Tibial artery (tissue), 4 donors: ENCODE results near the gene EDEM1.

Source experiments
- DNase-seq, 2 donors: peaks; one replicate each; pipeline ENCODE4 v3.0.0-alpha.2; 2019
- H3K27ac ChIP-seq, 2 donors: fragments of 200-600 bp; sonication (generic) in 1 of 2; 1 replicate in 1 of 2; 2 replicates in 1 of 2; pipeline ENCODE4 v1.5.1; 2018 to 2019; ENCODE audit warnings: mild to moderate bottlenecking in 1 of 2
- H3K27me3 ChIP-seq, 2 donors: fragments of 200-600 bp; sonication (generic) in 1 of 2; one replicate each; pipeline versions ENCODE4 v1.5.1 to v1.6.0; 2016 to 2019
- H3K36me3 ChIP-seq, 3 donors: fragments of 200-600 bp; sonication (generic) in 2 of 3; one replicate each; pipeline ENCODE4 v1.5.1; 2016 to 2019; ENCODE audit warnings: mild to moderate bottlenecking in 2 of 3
- H3K4me1 ChIP-seq, 4 donors: fragments of 200-600 bp; sonication (generic) in 2 of 4; 1 replicate in 3 of 4; 2 replicates in 1 of 4; pipeline ENCODE4 v1.5.1; 2016 to 2019
- H3K4me3 ChIP-seq, 2 donors: fragments of 200-600 bp; sonication (generic) in 1 of 2; 1 replicate in 1 of 2; 2 replicates in 1 of 2; pipeline ENCODE4 v1.5.1; 2018 to 2019; ENCODE audit warnings: mild to moderate bottlenecking in 2 of 2
- H3K9me3 ChIP-seq, 3 donors: fragments of 200-600 bp; sonication (generic) in 1 of 3; one replicate each; pipeline ENCODE4 v1.5.1; 2016 to 2019
- intact Hi-C: fragments of 100-400 bp; cut with DNase I; formaldehyde crosslinking; loops from one replicate; pipeline ENCODE4 v1.15.0; 2023; ENCODE audit warnings: low total_unique reads
- TF ChIP-seq, protein P1 (sequence below), 2 experiments: fragments of 200-600 bp in 1 of 2; fragments of 450-650 bp in 1 of 2; IDR thresholded peaks; one replicate each; pipeline ENCODE4 v1.5.1; 2017 to 2019; ENCODE audit warnings: antibody characterized with exemption in 2 of 2, mild to moderate bottlenecking in 1 of 2, moderate library complexity in 1 of 2

Gene EDEM1

DNA sequence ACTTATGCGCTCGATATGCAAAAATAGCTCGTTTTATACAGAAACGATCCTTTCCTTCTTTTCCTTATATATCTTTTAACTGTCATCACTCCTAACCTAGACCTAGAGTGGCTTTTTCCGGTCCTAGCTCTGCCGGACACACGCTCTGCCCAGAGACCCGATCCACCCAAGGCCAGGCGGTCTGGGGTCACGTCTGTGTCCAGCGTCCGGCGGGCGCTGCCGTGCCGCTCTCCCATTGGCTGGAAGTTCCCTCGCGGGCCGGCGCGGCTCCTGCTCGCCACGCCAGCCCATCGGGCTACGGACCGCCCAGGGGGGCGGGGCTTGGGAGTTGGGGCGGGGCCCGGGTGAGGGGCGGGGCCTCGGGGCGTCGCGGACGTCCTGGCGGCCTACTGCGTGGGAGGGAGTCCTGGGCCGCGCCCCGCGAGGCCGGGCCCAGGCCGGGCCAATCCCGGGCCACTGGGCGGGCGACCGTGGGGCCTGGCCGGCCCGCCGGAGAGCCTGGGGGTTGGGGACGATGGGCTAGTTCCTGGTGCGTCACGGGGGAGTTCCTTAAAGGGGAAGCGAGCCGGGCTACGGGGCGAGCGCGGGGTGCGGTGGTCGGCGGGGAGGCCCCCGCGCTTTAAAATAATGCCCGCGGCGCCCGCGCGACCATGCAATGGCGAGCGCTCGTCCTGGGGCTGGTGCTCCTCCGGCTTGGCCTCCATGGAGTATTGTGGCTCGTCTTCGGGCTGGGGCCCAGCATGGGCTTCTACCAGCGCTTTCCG lies at the start of gene EDEM1:
EDEM1 (plus strand) TSS at position 552 of the 764 bp plus-strand sequence; CDS start at position 651, 99 bp downstream.
- TF ChIP-seq, protein P1, sequence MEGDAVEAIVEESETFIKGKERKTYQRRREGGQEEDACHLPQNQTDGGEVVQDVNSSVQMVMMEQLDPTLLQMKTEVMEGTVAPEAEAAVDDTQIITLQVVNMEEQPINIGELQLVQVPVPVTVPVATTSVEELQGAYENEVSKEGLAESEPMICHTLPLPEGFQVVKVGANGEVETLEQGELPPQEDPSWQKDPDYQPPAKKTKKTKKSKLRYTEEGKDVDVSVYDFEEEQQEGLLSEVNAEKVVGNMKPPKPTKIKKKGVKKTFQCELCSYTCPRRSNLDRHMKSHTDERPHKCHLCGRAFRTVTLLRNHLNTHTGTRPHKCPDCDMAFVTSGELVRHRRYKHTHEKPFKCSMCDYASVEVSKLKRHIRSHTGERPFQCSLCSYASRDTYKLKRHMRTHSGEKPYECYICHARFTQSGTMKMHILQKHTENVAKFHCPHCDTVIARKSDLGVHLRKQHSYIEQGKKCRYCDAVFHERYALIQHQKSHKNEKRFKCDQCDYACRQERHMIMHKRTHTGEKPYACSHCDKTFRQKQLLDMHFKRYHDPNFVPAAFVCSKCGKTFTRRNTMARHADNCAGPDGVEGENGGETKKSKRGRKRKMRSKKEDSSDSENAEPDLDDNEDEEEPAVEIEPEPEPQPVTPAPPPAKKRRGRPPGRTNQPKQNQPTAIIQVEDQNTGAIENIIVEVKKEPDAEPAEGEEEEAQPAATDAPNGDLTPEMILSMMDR (IDR thresholded peaks at IDR 0.05), result peak in 1 of 2 experiments; percentile 12
- intact Hi-C loops, result loop anchor here (5.0 kb wide), 1 partner anchor 65 kb away; the partner anchor contains the start of gene ARL8B
- H3K27me3 ChIP-seq, result no peaks in the 10 kb centered on the region
- peak; percentile 90 to 98 for DNase-seq
- H3K4me3 ChIP-seq, result peak within 1 kb of the TSS; percentile 79 to 95
- peak within 1 kb of the TSS; percentile 94 to 96 for H3K27ac ChIP-seq
- peaks cover under 1 to 4% (median 2%) of the 10 kb centered on the region in 3 donors for H3K36me3 ChIP-seq
- peaks cover 0 to 45% (median 15%) of the 10 kb centered on the region in 4 donors for H3K4me1 ChIP-seq
- no peaks in the 10 kb centered on the region for H3K9me3 ChIP-seq

DNA sequence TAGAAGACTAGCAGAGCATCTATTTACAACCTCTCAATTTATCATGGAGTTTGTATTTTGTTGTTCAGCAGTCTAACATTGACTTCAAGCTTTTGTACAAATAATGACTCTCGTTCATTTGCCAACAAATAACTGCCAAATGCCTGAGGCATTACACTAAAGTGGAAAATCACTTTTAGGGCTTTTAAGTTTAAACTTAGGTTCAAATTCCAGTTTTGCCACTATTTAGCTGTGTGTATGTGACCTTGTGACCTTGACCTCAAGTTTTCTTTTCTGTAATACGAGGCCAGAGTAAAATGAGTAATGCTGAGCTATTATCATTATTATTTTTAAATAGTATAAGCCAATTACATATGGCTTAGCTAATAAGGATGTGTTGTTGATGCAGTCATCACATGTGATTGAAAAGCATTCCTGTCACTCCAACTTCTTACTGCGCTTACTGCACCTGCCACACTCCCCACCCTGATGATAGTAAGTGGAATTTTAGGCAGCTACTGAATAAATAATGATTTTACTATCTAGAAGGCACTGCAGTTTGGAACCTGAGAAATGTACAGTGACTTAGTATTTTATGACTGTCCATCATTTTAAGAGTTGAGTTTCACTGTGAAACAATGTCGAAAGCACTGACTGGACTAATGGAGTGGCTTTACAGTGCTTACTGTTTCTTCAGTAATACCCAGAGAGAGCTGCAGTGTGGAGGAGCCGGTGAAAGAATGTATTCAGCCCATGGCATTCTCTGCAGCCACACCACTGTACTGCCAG lies 49.1 kb upstream of the EDEM1 start:
- intact Hi-C loops, result no loop called here
- Histone ChIP-seq H3K9me3 (no peaks in the 10 kb centered on the region), H3K36me3 (no peaks in the 10 kb centered on the region), H3K4me1 (peaks cover 0 to 66% (median 42%) of the 10 kb centered on the region in 4 donors), H3K4me3 (no peak overlapping the region), H3K27ac (peak overlapping the region in 1 of 2 donors; percentile 21), H3K27me3 (no peaks in the 10 kb centered on the region)
- TF ChIP-seq, protein P1 (IDR thresholded peaks at IDR 0.05), result no peak
- no peak for DNase-seq

DNA sequence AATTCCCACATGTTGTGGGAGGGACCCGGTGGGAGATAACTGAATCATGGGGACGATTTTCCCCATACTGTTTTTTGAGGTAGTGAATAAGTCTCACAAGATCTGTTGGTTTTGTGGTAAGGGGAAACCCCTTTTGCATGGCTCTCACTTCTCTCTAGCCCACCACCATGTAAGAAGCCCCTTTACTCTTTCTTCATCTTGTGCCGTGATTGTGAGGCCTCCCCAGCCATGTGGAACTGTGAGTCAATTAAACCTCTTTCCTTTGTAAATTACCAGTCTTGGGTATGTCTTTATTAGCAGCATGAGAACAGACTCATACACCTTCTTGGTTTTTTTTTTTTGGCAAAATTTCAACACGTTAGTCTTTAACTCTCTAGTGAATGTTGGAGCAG lies 47.3 kb upstream of the EDEM1 start:
- no peak overlapping the region for H3K4me3 ChIP-seq
- no peak for DNase-seq
- peaks cover 0 to 72% (median 38%) of the 10 kb centered on the region in 4 donors for H3K4me1 ChIP-seq

DNA sequence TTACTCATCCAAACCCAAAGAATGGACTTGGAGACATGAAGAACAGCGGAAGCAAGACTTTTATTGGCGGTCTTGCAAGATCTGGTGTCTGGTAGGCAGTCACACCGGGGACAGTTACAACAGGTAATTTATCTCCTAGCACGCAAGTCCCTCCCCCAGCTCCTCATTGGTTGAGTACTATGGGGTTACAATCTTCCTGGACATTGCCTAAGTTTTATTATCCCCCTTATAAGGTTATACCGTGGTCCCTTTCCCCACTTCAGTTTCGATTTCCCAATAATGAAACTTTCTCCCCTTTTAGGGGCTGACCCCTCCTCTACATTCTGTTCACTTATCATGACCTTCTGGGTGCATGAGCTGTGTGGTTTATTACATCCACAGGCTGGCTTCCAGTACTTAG lies 46.7 kb upstream of the EDEM1 start:
- intact Hi-C loops, result no loop called here
- peaks cover 0 to 73% (median 42%) of the 10 kb centered on the region in 4 donors for H3K4me1 ChIP-seq

More for the DNA sequence above, 47.3 kb upstream of the EDEM1 start:
- Histone ChIP-seq H3K27me3 (no peaks in the 10 kb centered on the region), H3K27ac (no peak overlapping the region), H3K36me3 (no peaks in the 10 kb centered on the region), H3K9me3 (no peaks in the 10 kb centered on the region)
- intact Hi-C loops, result no loop called here
- TF ChIP-seq, protein P1 (IDR thresholded peaks at IDR 0.05), result no peak

DNA sequence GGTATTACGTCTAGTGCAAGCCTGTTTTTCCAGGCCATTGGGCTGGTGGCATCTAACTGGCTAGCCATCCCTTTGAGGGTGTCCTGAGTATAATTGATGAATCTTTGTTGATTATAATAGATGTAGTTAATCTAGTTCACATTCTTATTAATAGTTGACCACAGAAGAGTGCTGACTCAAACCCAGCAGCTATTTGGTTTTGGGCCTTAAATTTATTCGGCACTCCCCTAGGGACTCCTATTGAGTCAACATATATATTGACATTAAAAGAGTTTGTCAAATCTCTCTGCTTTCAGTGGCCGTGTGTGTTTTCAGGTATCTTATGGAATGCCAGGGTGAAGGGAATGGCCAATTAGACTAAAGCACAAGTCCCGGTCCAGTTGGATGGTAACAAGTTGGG lies 45.7 kb upstream of the EDEM1 start:
- intact Hi-C loops, result no loop called here
- peaks cover 0 to 67% (median 36%) of the 10 kb centered on the region in 4 donors for H3K4me1 ChIP-seq
- H3K27me3 ChIP-seq, result no peaks in the 10 kb centered on the region

More for the DNA sequence above, 46.7 kb upstream of the EDEM1 start:
- no peak for DNase-seq
- no peaks in the 10 kb centered on the region for H3K9me3 ChIP-seq
- H3K36me3 ChIP-seq, result no peaks in the 10 kb centered on the region
- H3K4me3 ChIP-seq, result no peak overlapping the region
- no peaks in the 10 kb centered on the region for H3K27me3 ChIP-seq
- H3K27ac ChIP-seq, result no peak overlapping the region
- TF ChIP-seq, protein P1 (IDR thresholded peaks at IDR 0.05), result no peak

More for the DNA sequence above, 45.7 kb upstream of the EDEM1 start:
- H3K27ac ChIP-seq, result no peak overlapping the region
- H3K36me3 ChIP-seq, result no peaks in the 10 kb centered on the region
- H3K4me3 ChIP-seq, result no peak overlapping the region
- no peak for DNase-seq
- TF ChIP-seq, protein P1 (IDR thresholded peaks at IDR 0.05), result no peak
- H3K9me3 ChIP-seq, result no peaks in the 10 kb centered on the region
